K562 (cell line): ENCODE results near the gene ZNHIT1. TPM values are rescaled to one million over a fixed set of nuclear protein-coding genes. Genes with fewer than 3 reads are reported as not detected.

Experiments
- CBFA2T3 ChIP-seq: fragments of 450-650 bp; IDR thresholded peaks from 2 replicates; pipeline ENCODE4 v1.6.1; 2017
- E2F3 ChIP-seq: fragments of 250-450 bp; sonication (Bioruptor Pico); IDR thresholded peaks from 2 replicates; pipeline ENCODE4 v1.4.0; 2020; ENCODE audit warnings: mild to moderate bottlenecking
- E2F6 ChIP-seq, 2 experiments: IDR thresholded peaks; 2 replicates each; pipeline ENCODE4 v1.6.1; 2011; ENCODE audit warnings: borderline replicate concordance in 1 of 2, control low read depth in 1 of 2, low read depth in 1 of 2, low read length in 1 of 2, mild to moderate bottlenecking in 1 of 2, mixed read lengths in 1 of 2, moderate library complexity in 1 of 2; ENCODE audit not compliant: insufficient read depth in 1 of 2, insufficient read length in 1 of 2, poor library complexity in 1 of 2, severe bottlenecking in 1 of 2; ENCODE audit errors: extremely low read depth in 1 of 2
- FOXA1 ChIP-seq: fragments of 450-650 bp; IDR thresholded peaks from 2 replicates; pipeline ENCODE4 v1.6.1; 2016; ENCODE audit warnings: mild to moderate bottlenecking, borderline replicate concordance
- GATAD2B ChIP-seq: fragments of 450-650 bp; IDR thresholded peaks from 2 replicates; pipeline ENCODE4 v1.6.1; 2017; ENCODE audit warnings: mild to moderate bottlenecking, borderline replicate concordance
- MAFF ChIP-seq: IDR thresholded peaks from 2 replicates; pipeline ENCODE4 v1.6.1; 2012; ENCODE audit warnings: low read length, improper control_type of control experiment
- NCOA1 ChIP-seq: fragments of 450-650 bp; IDR thresholded peaks from 2 replicates; pipeline ENCODE4 v1.6.1; 2016; ENCODE audit warnings: low read depth
- PHTF2 ChIP-seq: fragments of 250-450 bp; sonication (Bioruptor Pico); IDR thresholded peaks from 2 replicates; pipeline ENCODE4 v1.5.0; 2021; ENCODE audit warnings: mild to moderate bottlenecking
- TCF7L2 ChIP-seq: fragments of 150-350 bp; IDR thresholded peaks from 2 replicates; pipeline ENCODE4 v1.6.1; 2016; ENCODE audit warnings: low read depth, mild to moderate bottlenecking, low read length, moderate library complexity
- TRIM24 ChIP-seq, 2 experiments: fragments of 450-650 bp; IDR thresholded peaks; 2 replicates each; pipeline ENCODE4 v1.6.1; 2016
- VEZF1 ChIP-seq: fragments of 200-800 bp; sonication (Bioruptor generic); IDR thresholded peaks from 2 replicates; pipeline ENCODE4 v1.6.1; 2017; ENCODE audit warnings: missing genetic modification characterization, missing compliant biosample characterization
- WHSC1 ChIP-seq: IDR thresholded peaks from one replicate; pipeline ENCODE4 v1.6.1; 2012; ENCODE audit warnings: low read length, control low read depth, inconsistent platforms
- ZNF274 ChIP-seq: IDR thresholded peaks from 2 replicates; pipeline ENCODE4 v1.6.1; 2011; ENCODE audit warnings: low read depth, mild to moderate bottlenecking, low read length, moderate library complexity, borderline replicate concordance
- ZNF316 ChIP-seq: fragments of 450-650 bp; IDR thresholded peaks from 2 replicates; pipeline ENCODE4 v1.6.1; 2016
- ZNF592 ChIP-seq: fragments of 450-650 bp; IDR thresholded peaks from 2 replicates; pipeline ENCODE4 v1.6.1; 2017; ENCODE audit warnings: antibody characterized with exemption, mild to moderate bottlenecking
- polyA plus RNA-seq, 8 experiments: library from polyadenylated mRNA; depleted of rRNA in 4 of 8; stranded (reverse) in 5 of 8; unstranded in 3 of 8; fragments of >200 nt; fragmentation: Nextera tagmentation in 2 of 8; fragmentation: Illumina TruSeq in 1 of 8; extraction: Ambion mirVana in 2 of 8; extraction: Trizol in 1 of 8; gene quantifications; 2 replicates each; pipeline versions ENCODE4 v1.2.1 to v1.2.3, GENCODE V29; 2011 to 2014; ENCODE audit warnings: inconsistent platforms in 1 of 8, missing spikeins in 1 of 8
- total RNA-seq, 7 experiments: library from RNA; depleted of rRNA in 6 of 7; stranded (reverse); fragments of >200 nt in 6 of 7; fragmentation: Illumina TruSeq in 2 of 7; extraction: Trizol in 2 of 7; gene quantifications; 2 replicates each; pipeline versions ENCODE4 v1.2.1 to v1.2.3, GENCODE V29; 2011 to 2021; ENCODE audit warnings: low replicate concordance in 1 of 7

Gene ZNHIT1
- total and polyA plus RNA-seq, 9 of the 15 experiments (the other 6 are each of a cell fraction or from before 2014, with no cell fraction given) = 6.4 to 162 (median 70.1) TPM

GRCh38 chr7:101251871-101252659, 34.1 kb downstream of the ZNHIT1 start (continued):
- TF ChIP-seq CBFA2T3 (no peak), ZNF316 (no peak), TRIM24 (IDR thresholded peaks at IDR 0.05) (peak in 1 of 2 experiments; percentile 6; a peak in 1 of 4 replicates), MAFF (no peak), TCF7L2 (no peak), PHTF2 (CRISPR knock-in tag) (no peak), E2F6 (IDR thresholded peaks at IDR 0.05; ENCODE audit: borderline replicate concordance in 1 of 2, extremely low read depth in 1 of 2, insufficient read depth in 1 of 2, insufficient read length in 1 of 2, low read depth in 1 of 2, low read length in 1 of 2, poor library complexity in 1 of 2, severe bottlenecking in 1 of 2) (peak in 1 of 2 experiments; percentile 60), FOXA1 (no peak), GATAD2B (no peak), E2F3 (CRISPR knock-in tag) (no peak), WHSC1 (no peak), NCOA1 (0 out of 2 replicates have a peak, but pooled peaks have one; percentile 29), VEZF1 (peak; percentile 93), ZNF592 (no peak), ZNF274 (no peak)
